Testis (tissue), 2 donors: ENCODE measurements around the gene CREB3L2.
"Not testable (repeated sequence)": the region's sequence is repeated elsewhere in the genome, so short reads cannot be mapped to it uniquely, and the experiment has no call there.

Source experiments
- CTCF ChIP-seq, 3 experiments: fragments of 450-650 bp in 2 of 3; fragments of 200-600 bp in 1 of 3; sonication (generic) in 1 of 3; IDR thresholded peaks; one replicate each; pipeline ENCODE4 v1.5.1; 2016 to 2019; ENCODE audit warnings: antibody characterized with exemption in 3 of 3, mild to moderate bottlenecking in 2 of 3, moderate library complexity in 1 of 3
- POLR2A ChIP-seq: fragments of 450-650 bp; IDR thresholded peaks from one replicate; pipeline ENCODE4 v1.6.1; 2017; ENCODE audit warnings: antibody characterized with exemption, mild to moderate bottlenecking, moderate library complexity

GRCh38 chr7:138014201-138014600, 12.3 kb upstream of the CREB3L2 start:
- TF ChIP-seq POLR2A; CTCF (IDR thresholded peaks at IDR 0.05): not testable (repeated sequence)
